Liver (tissue), 3 donors: ENCODE measurements around the gene TCHHL1.

Experiments
- CTCF ChIP-seq: fragments of 150-350 bp; IDR thresholded peaks from 2 replicates; pipeline ENCODE4 v1.5.1; 2017; ENCODE audit warnings: improper control_type of control experiment, low read depth, low read length; ENCODE audit not compliant: missing input control
- HNF4G ChIP-seq: IDR thresholded peaks from 2 replicates; pipeline ENCODE4 v1.6.1; 2016; ENCODE audit warnings: antibody characterized with exemption
- MAX ChIP-seq: IDR thresholded peaks from 2 replicates; pipeline ENCODE4 v1.6.1; 2016; ENCODE audit warnings: antibody characterized with exemption
- TAF1 ChIP-seq: conservative IDR thresholded peaks from 2 replicates; pipeline ENCODE4 v1.6.1; 2016; ENCODE audit warnings: antibody characterized with exemption, mild to moderate bottlenecking
- donor health status: healthy.
- donor health status: healthy.

GRCh38 chr1:152110860-152111514 lies 22.1 kb upstream of the TCHHL1 start:
- TF ChIP-seq CTCF (no peak), MAX (no peak), HNF4G (no peak), TAF1 (no peak)
